COLO829 (cell line): ENCODE data around the gene MYL12A.

Source experiments
- DNase-seq: peaks from one replicate; pipeline ENCODE4 v3.0.0; 2012; ENCODE audit warnings: low spot score

The MYL12A gene

DNA sequence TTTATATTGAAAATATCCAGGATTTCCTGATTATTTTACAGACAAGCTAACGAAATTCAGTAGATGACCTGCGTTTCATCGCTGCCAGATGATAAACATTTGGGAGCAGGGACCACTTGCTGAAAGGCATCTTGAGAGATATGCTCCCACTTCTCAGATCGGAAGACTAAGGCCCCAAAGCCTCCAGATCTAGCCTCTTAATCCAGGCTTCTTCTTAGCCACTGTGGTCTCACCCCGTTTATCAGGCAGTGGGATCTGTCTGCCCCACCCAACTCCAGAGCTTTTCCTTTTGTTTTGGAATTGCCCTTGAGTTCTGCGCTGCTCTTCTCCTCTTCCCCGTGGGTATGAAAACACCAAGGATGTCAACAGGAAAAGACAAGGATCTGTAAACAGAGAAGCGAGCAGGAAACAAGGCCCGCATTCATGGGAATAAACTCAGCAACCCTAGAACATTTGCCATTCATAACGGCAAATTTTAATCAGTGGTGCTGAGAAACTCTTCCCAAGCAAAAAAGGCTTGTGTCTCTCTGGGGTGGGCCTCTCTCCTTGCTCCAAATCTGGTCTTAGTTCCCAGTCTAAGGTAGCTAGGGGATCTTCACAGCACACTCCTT, 35.8 kb downstream of the MYL12A start:
- peak; percentile 59 for DNase-seq

DNA sequence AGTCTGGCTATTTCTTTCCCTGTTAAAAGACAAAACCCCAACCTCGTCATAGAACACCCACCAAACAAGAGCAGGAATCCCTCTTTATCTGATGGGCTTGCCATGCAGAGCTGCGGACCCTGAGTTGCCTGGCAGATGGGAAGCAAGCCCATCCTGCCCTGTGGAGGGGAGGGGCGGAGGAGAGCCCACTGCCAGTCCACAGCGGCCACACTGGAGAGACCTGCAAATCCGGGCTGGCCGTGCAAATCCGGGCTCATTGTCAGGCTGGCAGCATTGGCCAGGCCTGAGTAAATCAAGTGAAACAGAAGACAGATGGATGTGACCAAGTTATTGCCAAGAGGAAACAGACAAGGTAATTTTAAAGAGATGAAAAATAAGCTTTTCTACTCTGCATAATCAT, 36.3 kb downstream of the MYL12A start:
- DNase-seq = no peak

DNA sequence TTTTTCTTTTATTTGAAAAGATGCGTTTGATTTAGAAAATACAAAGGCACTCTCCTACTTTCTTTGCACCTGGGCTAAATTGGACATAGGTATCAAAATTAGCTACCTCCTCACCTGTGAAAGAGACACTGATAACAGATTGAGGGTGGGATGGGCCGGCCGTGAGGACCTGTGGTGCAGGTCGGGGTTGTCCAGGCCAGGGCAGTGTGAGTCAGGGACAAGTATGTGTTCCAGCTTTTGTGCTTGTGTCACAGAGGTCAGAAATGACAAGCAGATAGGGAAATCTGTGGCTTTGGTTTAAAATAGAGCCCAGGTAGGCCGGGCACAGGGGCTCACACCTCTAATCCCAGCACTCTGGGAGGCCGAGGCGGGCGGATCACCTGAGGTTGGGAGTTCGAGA, 36.9 kb downstream of the MYL12A start:
- no peak for DNase-seq

DNA sequence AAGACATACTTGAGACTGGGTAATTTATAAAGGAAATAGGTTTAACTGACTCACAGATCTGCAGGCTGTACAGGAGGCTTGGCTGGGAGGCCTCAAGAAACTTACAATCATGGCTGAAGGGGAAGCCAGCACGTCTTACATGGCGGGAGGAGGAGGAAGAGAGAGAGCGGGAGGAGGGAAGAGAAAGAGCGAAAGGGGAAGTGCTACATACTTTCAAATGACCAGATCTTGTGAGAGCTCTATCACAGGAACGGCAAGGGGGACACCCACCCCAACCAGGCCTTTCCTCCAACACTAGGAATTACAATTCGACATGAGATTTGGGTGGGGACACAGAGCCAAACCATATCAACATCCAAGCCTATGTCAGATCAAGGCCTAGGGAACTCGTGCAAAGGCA, 38.6 kb downstream of the MYL12A start:
- DNase-seq = no peak

DNA sequence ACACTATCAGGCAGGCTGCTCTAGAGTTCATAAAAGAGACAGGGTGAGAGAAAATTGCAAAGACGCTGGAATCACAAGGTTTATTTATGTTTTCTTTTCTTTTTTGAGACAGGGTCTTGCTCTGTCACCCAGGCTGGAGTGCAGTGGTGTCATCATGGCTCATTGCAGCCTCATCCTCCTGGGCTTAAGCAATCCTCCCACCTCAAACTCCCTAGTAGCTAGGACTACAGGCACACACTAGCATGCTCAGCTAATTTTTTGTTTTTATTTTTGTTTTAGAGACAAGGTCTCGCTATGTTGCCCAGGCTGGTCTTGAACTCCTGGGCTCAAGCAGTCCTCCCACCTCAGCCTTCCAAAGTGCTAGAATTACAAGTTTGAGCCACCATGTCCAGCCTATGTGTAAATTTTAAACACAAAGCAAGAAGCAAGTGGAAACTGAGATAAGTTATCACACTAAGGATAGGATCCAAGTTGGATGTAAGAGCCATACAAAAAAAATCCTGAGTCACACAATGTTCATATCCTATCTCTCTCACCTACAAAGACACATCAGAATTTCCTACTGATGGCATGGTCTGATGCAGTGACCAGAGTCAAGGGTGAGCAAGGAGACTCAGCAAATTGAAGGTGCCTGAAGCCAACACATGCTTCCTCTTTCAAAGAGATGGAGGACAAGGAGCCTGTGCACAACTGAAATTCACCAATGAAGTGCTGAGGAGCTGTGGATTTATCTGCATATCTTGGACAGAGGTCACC, 45.8 kb downstream of the MYL12A start:
- DNase-seq = no peak

DNA sequence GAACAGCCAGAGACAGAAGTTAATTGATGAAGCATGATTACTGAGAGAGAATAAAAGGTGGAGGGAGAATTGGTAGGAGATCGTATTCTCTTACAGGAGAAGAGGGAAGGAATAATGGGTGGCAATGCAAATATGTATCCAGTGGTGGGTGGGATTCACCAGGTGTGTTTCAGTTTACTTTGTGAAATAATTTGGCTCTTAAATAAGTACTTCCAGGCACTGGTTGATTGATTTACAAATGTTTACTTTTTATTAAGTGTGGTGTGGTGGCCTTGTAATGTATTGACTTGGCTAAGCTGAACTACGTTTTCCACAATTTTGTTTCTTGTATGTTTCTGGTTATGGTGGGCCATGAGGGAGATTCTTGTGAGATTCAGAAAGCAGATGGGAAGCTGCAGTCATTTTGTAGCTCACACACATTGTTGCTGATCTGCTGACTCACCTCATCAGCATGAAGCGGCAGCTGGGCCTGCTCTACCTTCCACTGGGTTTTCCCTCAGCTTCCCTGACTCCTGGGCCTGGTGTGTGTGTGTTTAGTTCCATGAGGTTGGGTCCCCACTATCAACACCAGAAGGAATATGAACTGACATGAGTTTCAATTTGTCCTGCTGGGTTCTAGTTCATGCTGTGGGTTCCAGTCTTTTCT, 47.0 kb downstream of the MYL12A start:
- DNase-seq = no peak

DNA sequence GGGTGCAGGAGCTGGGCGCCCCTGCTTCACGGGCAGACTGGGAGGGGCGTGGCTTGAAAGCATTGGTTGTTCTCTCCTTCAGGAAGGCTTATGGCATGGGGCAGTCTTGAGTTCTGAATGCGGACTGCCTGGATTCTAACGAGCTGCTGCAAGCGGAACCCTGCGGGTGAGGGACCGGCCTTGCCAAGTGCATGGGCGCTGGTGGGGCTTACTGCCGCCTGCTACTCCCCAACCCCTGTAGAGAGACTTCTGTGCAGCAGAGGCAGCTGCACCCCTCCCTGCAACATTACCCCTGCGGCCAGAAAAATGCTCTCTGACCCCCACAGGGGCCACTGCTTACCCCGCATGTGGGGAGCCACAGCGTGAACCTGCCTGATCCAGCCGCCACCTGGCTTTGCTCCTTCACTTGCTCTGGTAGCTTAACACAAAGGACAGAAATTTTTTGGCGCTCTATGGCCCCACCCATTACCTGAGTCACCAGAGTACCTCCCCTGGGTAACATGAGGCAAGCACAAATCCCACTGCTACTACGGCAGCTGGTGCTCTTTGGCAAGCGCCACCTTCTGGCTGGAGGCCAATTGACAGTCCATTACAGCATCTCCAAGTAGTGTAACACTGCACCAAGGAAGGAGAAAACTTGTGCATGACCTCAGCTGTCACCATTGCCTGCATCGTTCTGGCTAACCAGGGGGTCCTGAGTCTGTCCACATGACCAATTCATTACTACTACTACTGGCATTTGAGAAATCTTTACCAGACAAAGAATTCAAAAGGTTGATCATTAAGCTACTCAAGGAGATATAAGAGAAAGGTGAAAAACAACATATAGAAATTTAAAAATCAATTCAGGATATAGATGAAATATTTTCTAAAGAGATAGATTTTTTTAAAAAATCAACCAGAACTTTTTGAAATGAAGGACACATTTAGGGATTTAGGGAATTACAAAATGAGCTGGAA, 49.7 kb downstream of the MYL12A start:
- no peak for DNase-seq

DNA sequence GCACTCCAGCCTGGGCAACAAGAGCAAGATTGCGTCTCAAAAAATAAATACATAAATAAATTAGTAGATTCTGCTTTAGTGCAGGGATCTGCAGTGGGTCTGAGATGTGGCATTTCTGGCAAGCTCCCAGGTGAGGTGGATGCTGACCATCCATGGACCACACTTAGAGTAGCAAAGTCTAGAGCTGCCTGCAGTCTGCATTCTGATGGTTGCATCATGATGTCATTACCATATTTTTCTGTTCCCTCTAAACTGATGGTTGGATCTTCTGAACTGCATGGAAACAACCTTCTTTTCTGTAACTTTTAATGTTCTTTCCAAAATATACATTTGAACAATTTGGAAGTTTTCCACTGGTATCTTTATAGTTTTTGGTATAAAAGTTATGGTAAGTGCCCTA, 57.2 kb downstream of the MYL12A start:
- DNase-seq = no peak

DNA sequence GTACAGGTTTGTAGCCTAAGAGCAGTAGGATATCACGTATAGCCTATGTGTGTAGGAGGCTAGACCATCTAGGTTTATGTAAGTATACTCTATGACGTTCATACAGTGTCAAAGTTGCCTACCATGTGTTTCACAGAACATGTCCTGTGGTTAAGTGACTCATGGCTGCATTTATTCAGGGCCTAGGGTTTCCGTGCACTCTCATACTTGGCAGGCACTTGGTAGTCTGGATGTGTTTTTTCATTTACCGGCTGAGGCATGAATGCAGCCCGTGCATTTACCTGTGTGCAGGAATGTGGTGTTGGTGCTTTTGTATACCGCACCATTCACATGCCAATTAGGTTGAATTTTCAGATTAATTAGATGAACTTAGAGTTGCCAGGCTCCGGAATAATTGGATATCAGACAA, 57.8 kb downstream of the MYL12A start:
- no peak for DNase-seq
